NCI-H1930 (cell line): ENCODE data around the gene SYT8.

ENCODE experiments used
- DNase-seq, 2 experiments: peaks; one replicate each; lab custom pipeline; 2025; lab: John Stamatoyannopoulos, UW

Gene SYT8

DNA sequence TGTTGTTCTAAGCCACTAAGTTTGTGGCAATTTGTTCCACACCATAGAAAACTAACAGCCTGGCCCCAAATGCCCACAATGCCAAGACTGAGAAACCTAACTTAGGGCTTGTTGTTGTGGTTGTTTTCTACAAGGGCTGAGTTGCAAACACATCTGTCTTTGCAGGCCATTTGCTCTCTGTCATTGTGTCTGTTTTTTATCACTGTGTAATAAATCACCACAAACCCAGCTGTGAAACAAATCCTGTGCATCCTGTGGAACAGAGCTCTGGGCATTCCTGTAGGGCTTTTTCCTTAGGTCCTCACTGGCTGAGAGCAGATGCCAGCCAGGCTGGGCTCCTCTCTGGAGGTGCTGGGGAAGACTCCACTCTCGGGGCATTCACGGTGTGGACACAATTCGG, 15.7 kb upstream of the SYT8 start:
- DNase-seq, result no peak

DNA sequence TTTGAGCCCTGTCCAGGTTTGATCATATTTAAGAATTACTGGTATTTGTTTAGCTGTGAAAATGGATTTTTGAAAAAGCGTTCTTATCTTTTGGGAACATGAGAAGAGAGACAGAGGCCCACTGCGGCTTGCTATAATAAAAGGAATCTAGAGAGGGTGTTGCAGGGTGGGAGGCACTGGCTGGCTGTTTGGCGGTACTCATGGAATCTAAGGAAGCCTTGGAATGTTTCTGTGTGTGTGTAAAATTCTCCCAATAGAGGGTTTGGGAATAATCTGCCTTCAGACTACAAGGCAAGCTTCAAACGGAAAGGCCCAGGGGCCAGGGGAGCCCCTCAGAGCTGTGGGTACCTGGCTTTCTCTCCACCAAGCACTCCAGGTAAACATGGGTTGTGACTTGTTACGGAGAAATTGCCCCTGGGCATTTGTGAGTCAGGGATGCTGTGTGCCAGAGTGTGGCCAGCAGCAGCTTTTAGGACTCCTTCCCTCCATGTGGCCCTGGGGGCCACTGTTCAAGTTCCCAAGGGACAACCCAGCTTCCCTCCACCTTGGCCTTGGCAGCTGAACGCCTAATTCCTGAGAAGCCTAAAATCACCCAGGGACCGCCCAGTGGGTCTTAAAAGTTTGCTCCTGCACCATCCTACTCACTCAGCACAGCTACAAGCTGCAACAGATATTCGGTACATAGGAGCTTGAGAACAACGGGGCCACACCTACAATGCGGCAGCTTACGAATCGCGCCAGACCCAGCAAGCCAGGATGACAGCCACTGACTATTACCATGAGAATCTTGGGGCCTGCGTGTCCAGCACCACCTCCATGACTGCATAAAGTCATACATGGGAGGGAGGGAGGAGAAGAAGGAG, 14.1 kb upstream of the SYT8 start:
- DNase-seq, result no peak

DNA sequence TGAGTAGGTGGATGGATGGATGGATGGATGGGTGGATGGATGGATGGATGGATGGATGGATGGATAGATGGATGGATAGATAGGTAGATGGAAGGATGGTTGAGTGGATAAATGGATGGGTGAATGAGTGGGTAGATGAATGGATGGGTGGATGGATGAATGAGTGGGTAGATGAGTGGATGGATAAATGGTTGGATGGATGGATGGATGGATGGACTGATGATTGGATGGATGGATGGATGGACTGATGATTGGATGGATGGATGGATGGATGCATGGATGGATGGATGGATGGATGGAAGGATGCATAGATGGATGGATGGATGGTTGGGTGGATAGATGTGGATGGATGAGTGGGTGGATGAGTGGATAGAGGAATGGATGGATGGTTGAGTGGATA, 13.2 kb upstream of the SYT8 start:
- no peak for DNase-seq

DNA sequence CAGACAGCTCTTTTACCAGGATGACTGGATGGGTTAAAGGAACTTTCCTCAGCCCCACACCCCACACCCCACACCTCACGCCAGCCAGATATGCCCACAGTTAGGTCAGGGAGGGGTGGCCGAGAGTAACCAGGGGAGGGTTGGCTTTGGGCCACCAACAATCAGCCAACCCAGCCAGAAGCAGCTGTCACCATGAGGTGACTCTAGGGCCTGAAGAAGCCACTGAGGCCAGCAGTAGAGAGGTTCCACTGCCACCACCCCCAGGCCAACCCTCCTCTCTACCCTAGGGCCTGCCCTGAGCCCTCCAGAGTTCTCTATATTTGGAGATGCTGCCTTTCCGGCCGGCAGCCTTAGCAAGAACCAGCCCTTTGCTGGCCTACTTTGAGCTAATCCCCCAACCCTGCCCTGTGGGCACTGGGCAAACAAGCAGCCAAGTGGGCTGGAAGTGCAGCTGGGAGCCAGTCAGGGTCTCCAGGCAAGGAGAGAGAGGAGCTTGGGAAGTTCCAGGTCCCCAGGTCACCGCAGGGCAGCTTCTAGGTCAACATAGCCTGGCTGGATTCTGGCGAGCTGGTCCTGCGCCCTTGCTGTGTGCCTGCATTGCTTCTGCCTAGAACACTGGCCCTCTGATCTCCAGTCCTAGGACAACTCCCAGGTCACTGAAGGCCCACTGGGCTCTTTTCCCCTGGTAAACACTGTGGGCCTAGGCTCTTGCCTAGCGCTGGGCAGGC, 12.0 kb upstream of the SYT8 start:
- DNase-seq, result no peak

DNA sequence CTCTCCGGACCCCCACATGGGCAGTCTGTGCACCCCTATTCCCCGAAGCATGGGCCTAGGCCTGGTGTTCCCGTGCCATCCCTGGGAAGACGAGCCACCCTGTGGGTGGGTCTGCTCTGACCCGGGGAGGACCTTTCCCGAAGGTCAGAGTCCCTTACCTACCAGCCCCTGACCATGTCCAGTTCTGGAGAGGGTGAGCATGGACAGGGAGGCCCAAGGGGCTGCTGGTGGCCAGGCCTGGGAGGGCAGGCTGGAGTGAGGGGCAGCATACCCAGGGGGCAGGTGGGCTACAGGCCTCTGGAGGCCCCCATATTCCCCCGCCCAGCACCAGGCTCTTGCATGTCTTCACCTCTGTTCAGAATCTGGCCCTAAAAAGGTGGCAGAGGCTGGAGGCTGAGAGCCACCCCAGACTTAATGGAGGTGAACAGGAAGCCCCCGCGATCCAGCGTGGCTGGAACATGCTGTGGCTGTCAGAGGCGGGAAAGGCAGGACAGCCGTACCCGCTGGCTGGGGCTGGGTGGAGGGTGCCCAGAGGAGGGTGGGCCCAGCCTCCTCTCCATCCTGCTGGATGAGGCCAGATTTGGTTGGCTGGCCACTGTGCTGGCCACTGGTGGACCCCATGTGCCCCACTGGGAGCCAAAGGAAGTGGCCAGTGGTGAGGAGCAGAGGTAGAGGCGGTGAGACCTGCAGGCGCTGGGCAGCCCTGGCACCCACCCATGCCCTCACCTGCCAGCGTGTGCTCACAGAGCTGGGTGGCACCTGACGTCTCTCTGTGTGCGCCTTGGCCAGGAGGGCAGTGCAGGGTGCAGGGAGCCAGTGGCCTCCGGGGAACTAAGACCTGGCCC, 11.2 kb upstream of the SYT8 start:
- no peak for DNase-seq

DNA sequence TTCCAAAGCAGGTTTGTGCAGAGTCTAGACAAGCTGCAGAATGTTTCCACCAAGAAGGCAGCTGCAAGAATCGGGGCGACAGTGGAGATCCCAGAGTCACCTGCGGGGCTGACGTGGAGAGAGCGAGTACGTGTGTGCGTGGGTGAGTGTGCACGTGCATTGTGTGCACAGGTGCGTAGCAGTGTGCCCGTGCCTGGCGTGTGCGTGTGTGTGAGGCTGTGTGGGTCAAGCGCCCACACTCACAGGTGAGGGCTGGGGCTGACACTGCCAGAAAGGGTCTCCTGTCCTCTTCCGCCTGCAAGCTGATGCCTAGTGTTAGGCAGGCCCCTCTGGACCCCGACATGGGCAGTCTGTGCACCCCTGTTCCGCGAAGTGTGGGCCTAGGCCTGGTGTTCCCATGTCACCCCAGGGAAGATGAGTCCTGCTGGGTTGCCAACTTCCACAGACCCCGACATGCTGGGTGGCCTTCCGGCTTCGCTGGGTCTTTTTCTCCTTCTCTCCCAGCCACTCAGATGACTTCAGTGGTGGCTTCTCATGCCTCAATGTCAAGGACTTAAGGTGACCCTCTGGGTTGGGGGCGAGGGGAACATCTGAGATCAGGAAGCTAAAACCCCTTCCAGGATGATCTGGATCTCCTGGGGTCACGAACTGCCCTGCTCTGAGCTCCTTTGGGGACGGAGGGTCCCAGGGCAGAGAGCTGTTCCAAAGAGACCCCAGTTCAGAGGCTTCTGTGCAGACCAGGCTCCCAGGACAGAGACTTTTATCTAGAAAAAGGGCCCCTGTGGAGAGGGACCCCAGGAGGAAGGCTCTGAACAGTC, 10.4 kb upstream of the SYT8 start:
- DNase-seq, result no peak

DNA sequence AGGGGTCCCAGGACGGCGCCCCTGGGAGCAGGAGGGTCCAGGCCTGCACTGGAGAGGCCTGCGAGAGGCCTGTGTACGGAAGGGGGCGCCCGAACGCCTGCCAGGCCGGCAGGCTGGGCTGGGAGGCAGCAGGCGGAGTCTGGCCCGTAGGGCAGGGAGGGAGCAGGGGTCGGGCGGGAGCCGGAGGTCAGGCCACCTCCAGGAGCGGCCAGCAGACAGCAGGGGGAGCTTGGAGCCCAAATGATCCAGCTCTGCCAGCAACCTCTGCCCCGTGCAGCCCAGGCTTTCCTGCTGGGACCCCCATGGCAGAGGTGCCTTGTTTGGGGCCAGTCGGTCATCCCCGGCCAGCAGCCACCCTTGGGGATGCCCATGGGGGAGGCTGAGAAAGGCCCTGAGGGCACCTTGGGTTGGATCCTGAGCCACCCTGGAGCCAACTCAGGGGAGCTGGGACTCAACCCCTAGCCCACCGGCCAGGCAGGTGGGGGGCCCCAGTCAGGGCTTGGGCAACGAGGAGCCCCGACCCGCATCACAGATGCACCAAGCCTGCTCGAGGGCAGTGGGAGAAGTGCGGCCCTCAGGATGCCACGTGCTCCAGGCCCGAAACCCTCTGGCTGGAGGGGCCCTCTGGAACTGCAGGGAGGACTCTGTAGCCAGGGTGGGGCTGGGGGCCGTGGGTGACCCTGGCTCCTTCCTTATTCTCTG, 9.6 kb upstream of the SYT8 start:
- DNase-seq, result peak in 1 of 2 experiments; percentile 23

DNA sequence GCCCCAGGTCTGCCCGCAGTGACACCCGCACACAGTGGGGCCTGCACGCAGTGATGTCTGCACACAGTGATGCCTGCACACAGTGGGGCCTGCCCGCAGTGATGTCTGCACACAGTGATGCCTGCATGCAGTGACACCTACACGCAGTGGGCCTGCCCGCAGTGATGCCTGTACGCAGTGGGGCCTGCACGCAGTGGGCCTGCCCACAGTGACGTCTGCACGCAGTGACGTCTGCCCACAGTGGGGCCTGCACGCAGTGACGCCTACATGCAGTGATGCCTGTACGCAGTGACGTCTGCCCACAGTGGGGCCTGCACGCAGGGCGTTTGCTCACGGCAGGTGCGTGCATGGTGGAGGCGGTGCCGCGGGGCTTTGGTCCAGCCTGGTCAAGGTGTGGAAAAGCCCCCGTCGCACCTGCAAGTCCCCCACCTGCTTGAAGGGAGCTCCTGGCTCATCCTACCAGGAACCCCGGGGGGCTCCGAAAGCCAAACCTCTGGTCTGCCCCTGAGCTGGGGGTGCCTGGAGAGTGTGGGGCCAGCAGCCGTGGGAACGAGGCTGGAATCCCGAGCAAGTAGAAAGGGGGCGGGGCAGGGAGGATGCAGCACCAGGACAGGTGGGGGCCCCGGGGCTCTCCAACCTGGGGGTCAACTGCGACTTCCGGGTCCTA, 8.9 kb upstream of the SYT8 start:
- no peak for DNase-seq

DNA sequence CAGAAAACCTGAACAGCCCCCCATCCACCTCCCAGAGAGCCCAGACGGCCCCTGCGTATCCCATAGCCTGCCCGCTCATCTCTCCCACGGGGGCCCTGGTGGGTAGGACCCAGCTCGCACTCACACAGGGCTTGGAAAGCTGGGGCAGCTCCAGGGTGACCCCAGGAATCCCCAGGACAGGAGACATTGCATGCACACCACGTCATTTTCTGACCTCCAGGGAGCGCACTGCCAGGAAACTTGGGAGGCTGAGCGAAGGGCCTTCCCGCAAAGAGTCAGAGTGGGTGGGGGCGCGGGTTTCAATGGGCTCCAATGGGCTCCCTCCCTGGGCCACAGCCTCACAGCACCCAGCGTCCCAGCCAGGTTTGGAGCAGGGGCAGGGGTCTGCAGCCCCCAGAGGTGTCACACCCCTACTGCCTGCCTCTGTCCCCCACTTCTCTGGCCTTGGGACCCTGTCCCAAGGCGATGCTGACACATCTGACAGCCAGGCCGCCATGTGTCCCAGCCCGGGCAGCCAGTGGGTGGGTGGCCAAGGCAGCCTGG, 8.2 kb upstream of the SYT8 start:
- DNase-seq, result peak in 1 of 2 experiments; percentile 43

DNA sequence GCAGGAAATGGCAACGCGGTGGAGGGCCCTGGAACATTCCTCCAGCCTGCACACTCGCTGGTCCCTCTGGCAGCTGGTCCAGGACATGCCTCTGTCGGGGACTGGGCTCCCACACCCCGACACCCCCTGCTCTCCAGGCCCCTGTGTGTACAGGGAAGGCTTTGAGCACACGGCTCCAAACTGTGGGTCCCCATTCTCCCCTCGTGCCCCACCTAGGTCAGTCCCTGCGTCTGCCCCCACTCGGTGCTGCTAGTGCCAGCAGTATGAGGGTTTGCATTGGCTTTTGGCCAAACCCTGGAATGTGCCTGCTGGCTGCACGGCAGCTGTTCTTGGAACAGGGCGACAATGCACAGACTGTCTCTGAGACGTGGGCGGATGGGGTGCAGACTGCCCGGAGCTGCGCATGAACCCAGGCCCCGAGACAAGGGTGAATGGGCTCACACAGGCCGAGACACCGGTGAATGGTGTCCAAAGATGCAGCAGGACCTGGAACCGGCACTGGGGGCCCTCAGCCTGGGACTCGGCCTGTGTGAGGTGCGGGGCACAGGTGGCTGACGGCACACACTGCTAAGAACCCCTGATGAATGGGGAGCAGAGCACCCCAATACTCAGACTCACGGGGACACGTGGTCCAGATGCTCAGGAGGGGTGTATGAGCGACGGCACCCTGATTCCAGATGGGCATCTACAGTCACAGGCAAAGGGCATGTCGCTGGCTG, 7.5 kb upstream of the SYT8 start:
- DNase-seq, result no peak

DNA sequence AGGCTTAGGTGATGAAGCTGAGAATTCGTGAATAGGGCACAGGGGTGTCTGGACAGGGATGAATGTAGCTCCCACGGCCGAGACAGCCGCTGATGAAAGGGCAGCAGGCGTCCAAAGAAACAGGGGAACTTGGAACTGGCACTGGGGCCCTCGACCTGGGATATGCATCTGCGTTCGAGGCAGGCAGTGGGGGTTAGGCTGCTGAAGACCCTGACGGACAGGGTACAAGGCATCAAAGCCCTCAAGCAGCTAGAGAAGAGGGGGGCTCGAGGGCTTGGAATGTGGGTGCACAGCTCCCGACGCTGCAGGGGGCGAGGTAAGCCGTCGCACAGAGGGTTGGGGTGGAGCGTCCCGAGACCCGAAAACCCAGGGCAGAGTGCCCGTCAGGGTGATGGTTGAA, 6.9 kb upstream of the SYT8 start:
- DNase-seq, result no peak

DNA sequence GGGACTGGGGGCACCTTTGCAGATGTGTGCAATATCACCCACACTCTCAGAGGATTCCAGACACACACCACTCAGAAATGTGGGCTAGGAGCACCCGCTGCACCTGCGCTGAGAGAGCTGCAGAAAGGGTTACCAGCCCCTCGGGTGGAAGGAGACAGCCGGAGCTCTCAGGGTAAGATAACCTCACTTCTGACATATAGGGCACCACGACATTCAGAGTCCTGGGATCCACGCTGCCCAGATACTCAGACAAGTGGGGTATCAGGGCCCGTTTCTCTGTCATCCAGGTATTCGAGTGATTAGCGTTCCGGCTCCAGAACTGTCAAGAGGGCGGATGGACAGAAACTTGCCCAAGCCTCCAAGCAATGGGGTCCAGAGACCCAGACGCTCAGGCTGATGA, 6.2 kb upstream of the SYT8 start:
- DNase-seq, result no peak

DNA sequence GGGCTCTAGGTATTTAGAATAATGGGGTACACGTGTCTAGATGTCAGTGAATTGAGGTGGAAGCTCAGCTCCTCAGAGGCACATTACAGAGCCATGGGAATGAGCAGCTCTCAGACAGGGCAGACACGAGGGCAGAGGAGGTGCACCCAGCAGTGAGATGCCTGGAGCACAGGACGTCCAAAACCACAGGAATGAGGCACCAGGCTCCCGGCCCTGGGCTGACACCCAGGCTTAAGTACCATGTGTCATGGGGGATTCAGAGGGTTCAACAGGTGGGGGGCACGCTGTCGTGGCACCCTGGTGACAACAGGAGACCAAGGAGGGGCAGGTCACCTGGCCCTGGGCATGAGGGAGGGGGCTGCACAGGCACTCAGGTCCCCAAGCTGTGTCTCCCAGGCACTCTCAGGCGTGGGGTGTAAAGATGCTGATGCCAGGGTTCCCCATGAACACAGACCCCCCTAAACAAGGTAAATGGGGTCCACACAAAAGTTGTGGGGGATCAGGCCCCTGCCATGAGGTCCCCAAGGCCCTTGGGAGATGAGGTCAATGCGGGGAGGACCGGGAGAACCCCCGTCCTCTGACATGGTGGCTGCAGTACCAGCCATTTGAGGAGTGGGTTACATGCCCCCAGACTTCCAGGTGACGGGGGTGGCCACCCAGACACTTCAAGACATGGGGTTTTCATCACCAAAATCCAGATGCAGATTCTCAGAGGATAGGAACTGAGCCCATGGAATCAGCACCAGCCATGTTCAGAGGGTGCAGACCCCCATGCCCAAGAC, 5.6 kb upstream of the SYT8 start:
- DNase-seq, result no peak

DNA sequence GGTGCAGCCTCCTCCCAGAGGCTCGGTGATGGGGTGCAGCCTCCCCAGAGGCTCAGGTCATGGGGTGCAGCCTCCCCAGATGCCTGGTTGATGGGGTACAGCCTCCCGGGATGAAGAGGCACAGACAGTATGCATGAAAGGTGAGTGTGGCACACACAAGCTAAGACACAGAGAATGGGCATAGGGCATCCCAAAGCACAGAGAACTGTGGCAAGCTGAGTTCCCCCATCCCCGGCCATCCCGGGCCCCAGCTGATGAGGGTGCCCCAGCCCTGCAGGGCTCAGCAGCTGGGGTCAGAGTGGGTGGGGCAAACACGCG, 4.8 kb upstream of the SYT8 start:
- DNase-seq, result no peak

DNA sequence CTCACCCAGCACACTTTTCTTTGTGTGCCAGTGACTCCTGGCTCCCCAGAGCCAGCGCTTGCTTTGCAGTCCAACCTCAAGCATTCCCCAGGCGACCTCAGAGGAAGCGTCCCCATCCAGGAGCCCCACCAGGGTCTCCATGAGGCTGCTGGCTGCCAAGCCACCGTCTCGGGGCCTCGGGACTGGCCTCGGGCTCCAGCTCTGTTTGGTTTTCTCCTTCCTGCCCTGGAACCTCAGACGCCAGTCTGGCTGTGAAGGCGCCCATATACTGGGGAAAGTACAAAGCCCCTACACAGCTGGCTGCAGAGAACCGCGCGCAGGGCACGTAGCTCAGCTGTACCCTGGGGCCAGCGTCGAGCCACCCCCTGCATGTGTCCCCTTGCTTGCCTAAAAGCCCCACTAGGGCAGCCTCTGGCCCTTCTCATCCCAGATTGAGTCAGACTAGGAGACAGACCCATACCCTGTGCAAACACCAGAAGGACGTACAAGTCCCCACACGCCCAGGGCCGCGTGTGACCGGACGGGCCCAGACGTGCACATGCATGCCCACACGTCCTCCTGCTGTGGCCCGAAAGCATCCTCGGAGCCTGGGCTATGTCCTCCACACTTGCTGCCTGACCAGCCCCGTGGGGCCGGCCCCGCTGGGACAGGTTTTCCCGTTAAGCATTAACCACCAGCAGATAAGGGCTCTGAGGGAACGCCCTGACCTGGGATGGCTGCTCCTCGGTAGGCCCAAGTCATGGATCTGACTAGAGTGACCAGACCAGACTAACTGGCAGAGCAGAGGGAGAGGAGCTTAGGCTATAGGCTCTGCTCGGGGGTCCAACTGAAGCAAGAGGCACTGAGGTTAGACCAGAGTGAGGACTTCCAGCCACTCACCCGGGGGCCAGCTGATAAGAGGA, 4.2 kb upstream of the SYT8 start:
- DNase-seq, result no peak

DNA sequence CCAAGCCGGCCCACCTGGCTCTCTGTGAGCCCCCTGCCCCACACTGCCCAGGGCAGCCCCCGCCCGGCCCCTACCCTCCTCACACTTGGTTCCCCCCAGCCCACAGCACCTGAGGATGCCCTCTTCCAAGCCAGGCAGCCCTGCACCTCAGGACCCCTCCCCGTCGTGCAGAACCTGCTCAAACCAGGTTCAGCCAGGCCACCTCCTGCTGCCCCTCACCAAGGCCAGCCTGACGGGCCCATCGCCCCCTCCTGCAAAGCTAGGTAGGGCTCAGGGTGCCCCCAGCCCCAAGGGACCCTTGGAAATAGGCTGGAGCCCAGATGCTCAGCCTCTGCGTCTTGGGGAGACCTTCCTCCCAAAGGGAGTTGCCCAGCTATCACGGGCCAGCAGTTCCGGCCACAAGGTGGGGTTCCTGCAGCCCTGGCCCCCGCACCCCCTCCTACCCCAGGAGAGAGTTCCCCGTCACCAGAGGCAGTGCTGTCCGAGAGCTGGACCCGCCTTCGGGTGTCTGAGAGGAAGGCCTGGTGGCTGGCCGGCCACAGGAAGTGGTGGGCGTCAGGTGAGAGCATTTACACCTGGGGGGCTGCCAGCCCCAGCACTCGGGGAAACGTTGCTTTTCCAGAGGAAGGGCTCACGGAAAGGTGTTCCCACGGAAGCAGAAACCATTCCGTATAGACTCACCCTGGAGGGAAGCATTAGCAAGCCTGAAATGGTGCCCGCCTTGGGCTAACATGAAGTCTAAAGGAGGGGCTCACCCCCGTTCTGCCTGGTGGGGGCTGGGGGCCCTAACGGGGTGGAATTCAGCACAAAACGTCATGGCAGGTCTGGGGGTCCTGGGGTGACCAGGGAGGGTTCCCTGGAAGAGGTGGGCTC, 3.2 kb upstream of the SYT8 start:
- DNase-seq, result no peak
